Psoas muscle (tissue), 8 donors: ENCODE results near the gene S1PR5. TPM values are rescaled to one million over a fixed set of nuclear protein-coding genes. Genes with fewer than 3 reads are reported as not detected.

Experiments used
- ATAC-seq, 4 donors: fragments of 200-7000 bp; cut with Tn5 transposase; one replicate each; pipeline ENCODE4 v1.9.1; 2020; ENCODE audit warnings: moderate library complexity in 3 of 4, mild to moderate bottlenecking in 2 of 4
- DNase-seq, 2 donors: peaks; one replicate each; pipeline ENCODE4 v3.0.0-alpha.2; 2020
- H3K27ac ChIP-seq: fragments of 200-600 bp; one replicate; pipeline ENCODE4 v1.8.0; 2022
- H3K27me3 ChIP-seq, 3 donors: fragments of 200-600 bp in 1 of 3; one replicate each; pipeline versions ENCODE4 v1.6.1 to v1.8.0; 2013 to 2022; ENCODE audit warnings: low read length in 2 of 3, mild to moderate bottlenecking in 2 of 3, moderate library complexity in 1 of 3; ENCODE audit not compliant: insufficient read depth in 3 of 3
- H3K36me3 ChIP-seq, 2 donors: fragments of 200-600 bp in 1 of 2; one replicate each; pipeline versions ENCODE4 v1.6.1 to v1.8.0; 2013 to 2022; ENCODE audit warnings: low read depth in 1 of 2, mild to moderate bottlenecking in 1 of 2, moderate library complexity in 1 of 2; ENCODE audit not compliant: insufficient read depth in 1 of 2
- H3K4me1 ChIP-seq: fragments of 200-600 bp; one replicate; pipeline ENCODE4 v1.8.0; 2022
- H3K4me3 ChIP-seq: fragments of 200-600 bp; one replicate; pipeline ENCODE4 v1.8.0; 2022; ENCODE audit warnings: mild to moderate bottlenecking
- H3K9me3 ChIP-seq: fragments of 200-600 bp; one replicate; pipeline ENCODE4 v1.8.0; 2022
- CTCF ChIP-seq: fragments of 200-600 bp; IDR thresholded peaks from one replicate; pipeline ENCODE4 v1.8.0; 2022; ENCODE audit warnings: antibody characterized with exemption
- WGBS, 3 donors: extraction: QIAGEN DNeasy Blood & Tissue Kit; methylation state at CpG; one replicate each; pipeline versions ENCODE4 v1.1.6 to v1.1.7; 2013; 5-methylcytosine and 5-hydroxymethylcytosine counted together
- intact Hi-C, 2 donors: fragments of 100-400 bp; cut with DNase I; formaldehyde crosslinking; loops; one replicate each; pipeline versions ENCODE4 v1.11.0 to v1.14.2; 2022
- polyA plus RNA-seq, 3 donors: library from polyadenylated mRNA; stranded (reverse); fragments of 200-250 nt; gene quantifications; one replicate each; pipeline ENCODE4 v1.2.3, GENCODE V29; 2013
- total RNA-seq, 4 donors: library from RNA; stranded (reverse); fragmentation: NEBNext Ultra II Directional in 2 of 4; extraction: Animal tissue kit (Norgen Biotek cat#: 25700) in 2 of 4; gene quantifications; one replicate each; pipeline versions ENCODE4 v1.2.1 to v1.2.4, GENCODE V29; 2021 to 2023
- donor health status: healthy with polysubstance abuse.
- donor health status: DM: no; HTN: no; CAD: no; lungs with moderate emphysema.
- donor health status: Bipolar disorder and iron deficiency.
- donor health status: healthy.
- donor health status: DM: yes; HTN: yes; CAD: no.
- donor health status: DM: no; HTN: no; CAD: no.
- donor health status: DM: no; HTN: no; CAD: no.
- donor health status: DM: yes; HTN: yes; CAD: no.

Gene S1PR5
- total and polyA plus RNA-seq, 7 donors = 0.07 to 0.30 (median 0.15) TPM

GRCh38 chr19:10546817-10547216 is 29.6 kb upstream of the S1PR5 start:
- no peak for ATAC-seq

GRCh38 chr19:10544753-10545251 is 27.6 kb upstream of the S1PR5 start:
- TF ChIP-seq CTCF = no peak
- Histone ChIP-seq H3K27me3 (no peaks in the 10 kb centered on the region), H3K4me1 (peaks cover 11% of the 10 kb centered on the region), H3K4me3 (peak overlapping the region; percentile 81), H3K36me3 (peaks cover 0 to 47% of the 10 kb centered on the region in 2 donors), H3K27ac (peak overlapping the region; percentile 85), H3K9me3 (no peaks in the 10 kb centered on the region)
- WGBS, 3 donors = 46 to 59% (median 48%) methylated on average over 23 of the region's 23 CpGs
- peak in 1 of 4 donors; percentile 6 for ATAC-seq
- intact Hi-C loops = loop anchor here in 1 of 2 donors (5.0 kb wide), 1 partner anchor 38 kb away; no protein-coding TSS in a partner anchor
- DNase-seq = no peak

More at GRCh38 chr19:10546817-10547216, 29.6 kb upstream of the S1PR5 start:
- no peak for TF ChIP-seq CTCF
- H3K27me3 ChIP-seq = no peaks in the 10 kb centered on the region
- DNase-seq = no peak
- intact Hi-C loops = no loop called here
- no peak overlapping the region for H3K27ac ChIP-seq
- H3K4me3 ChIP-seq = no peak overlapping the region
- peaks cover 0 to 67% of the 10 kb centered on the region in 2 donors for H3K36me3 ChIP-seq
- no peaks in the 10 kb centered on the region for H3K9me3 ChIP-seq
- 88 to 90% (median 89%) methylated on average over 17 of the region's 17 CpGs for WGBS, 3 donors
- peaks cover 11% of the 10 kb centered on the region for H3K4me1 ChIP-seq

GRCh38 chr19:10544242-10544752 is 27.1 kb upstream of the S1PR5 start:
- 19 to 23% (median 21%) methylated on average over 19 to 22 of the region's 22 CpGs for WGBS, 3 donors
- Histone ChIP-seq H3K9me3 (no peaks in the 10 kb centered on the region), H3K4me1 (peaks cover 11% of the 10 kb centered on the region), H3K27ac (peak overlapping the region; percentile 85), H3K4me3 (peak overlapping the region; percentile 81), H3K27me3 (no peaks in the 10 kb centered on the region), H3K36me3 (peaks cover 0 to 42% of the 10 kb centered on the region in 2 donors)
- TF ChIP-seq CTCF = no peak
- intact Hi-C loops = loop anchor here in 1 of 2 donors (5.0 kb wide), 1 partner anchor 37 kb away; no protein-coding TSS in a partner anchor
- DNase-seq (no peak), ATAC-seq (peak; percentile 29 to 52 (median 40))

GRCh38 chr19:10543420-10544241 is 26.4 kb upstream of the S1PR5 start, which contains the start of gene ATG4D:
Gene ATG4D (plus strand): TSS chr19:10543904. CDS start chr19:10544091, 187 bp downstream.
- peak; percentile 79 to 89 for DNase-seq
- intact Hi-C loops = loop anchor here in 1 of 2 donors (5.0 kb wide), 1 partner anchor 36 kb away; no protein-coding TSS in a partner anchor

More at GRCh38 chr19:10543420-10544241, 26.4 kb upstream of the S1PR5 start, which contains the start of gene ATG4D:
- no peak for TF ChIP-seq CTCF
- WGBS, 3 donors = 1 to 2% (median 1%) methylated on average over 41 to 79 of the region's 79 CpGs
- peak within 1 kb of the TSS; percentile 81 for H3K4me3 ChIP-seq
- no peaks in the 10 kb centered on the region for H3K9me3 ChIP-seq
- no peaks in the 10 kb centered on the region for H3K27me3 ChIP-seq
- ATAC-seq = peak; percentile 89 to 94 (median 92)
- H3K36me3 ChIP-seq = peaks cover 0 to 35% of the 10 kb centered on the region in 2 donors
- peaks cover 11% of the 10 kb centered on the region for H3K4me1 ChIP-seq
- H3K27ac ChIP-seq = peak within 1 kb of the TSS; percentile 85
